BJ (cell line): ENCODE measurements around the gene ST3GAL2. TPM values are rescaled to one million over a fixed set of nuclear protein-coding genes. Genes with fewer than 3 reads are reported as not detected.
A peak's percentile ranks its signal among the peaks of the same experiment; 100 is the strongest.

Experiments used
- CTCF ChIA-PET: fragments of 350-600 bp; formaldehyde crosslinking; extraction: SDS; loops from one replicate; lab custom pipeline; 2021; ENCODE audit warnings: antibody characterized with exemption, inconsistent platforms; lab: Yijun Ruan, JAX
- POLR2A ChIA-PET: fragments of 300-600 bp; sonication (Branson Sonifier 250); formaldehyde crosslinking; extraction: SDS; loops from one replicate; lab custom pipeline; 2021; ENCODE audit warnings: antibody characterized with exemption; lab: Charles Lee
- DNase-seq: peaks from one replicate; pipeline ENCODE4 v3.0.0-alpha.2; 2011; ENCODE audit warnings: low read depth
- H3K27me3 ChIP-seq: 2 replicates; pipeline ENCODE4 v1.6.0; 2011; ENCODE audit warnings: low read length; ENCODE audit not compliant: control insufficient read depth, insufficient read depth
- H3K36me3 ChIP-seq: 2 replicates; pipeline ENCODE4 v1.5.1; 2011; ENCODE audit warnings: low read length; ENCODE audit not compliant: control insufficient read depth, insufficient read depth
- H3K4me3 ChIP-seq: 2 replicates; pipeline ENCODE4 v1.5.1; 2011; ENCODE audit warnings: low read depth, mild to moderate bottlenecking, control low read depth, low read length
- polyA plus RNA-seq: library from polyadenylated mRNA; depleted of rRNA; stranded (reverse); fragments of >200 nt; gene quantifications from 2 replicates; pipeline ENCODE4 v1.2.3, GENCODE V29; 2011
- TF ChIP-seq, protein P1 (sequence below): IDR thresholded peaks from 2 replicates; pipeline ENCODE4 v1.5.1; 2011; ENCODE audit warnings: low read depth, mild to moderate bottlenecking, control low read depth, inconsistent platforms, low read length, moderate library complexity; ENCODE audit not compliant: insufficient read depth

The ST3GAL2 gene
- polyA plus RNA-seq, 1 experiment, result 24.7 TPM

GRCh38 chr16:70359552-70359951 lies 79.3 kb downstream of the ST3GAL2 start:
- ChIA-PET POLR2A (no interaction called here), CTCF (interaction anchor here (0.9 to 1.4 kb wide), 5 partner anchors 10 to 295 kb away, joined by 3 to 5 read pairs (median 4); no protein-coding TSS in a partner anchor)
- Histone ChIP-seq H3K4me3 (no peak overlapping the region), H3K27me3 (no peaks in the 10 kb centered on the region), H3K36me3 (peaks cover 25% of the 10 kb centered on the region)
- TF ChIP-seq, protein P1, sequence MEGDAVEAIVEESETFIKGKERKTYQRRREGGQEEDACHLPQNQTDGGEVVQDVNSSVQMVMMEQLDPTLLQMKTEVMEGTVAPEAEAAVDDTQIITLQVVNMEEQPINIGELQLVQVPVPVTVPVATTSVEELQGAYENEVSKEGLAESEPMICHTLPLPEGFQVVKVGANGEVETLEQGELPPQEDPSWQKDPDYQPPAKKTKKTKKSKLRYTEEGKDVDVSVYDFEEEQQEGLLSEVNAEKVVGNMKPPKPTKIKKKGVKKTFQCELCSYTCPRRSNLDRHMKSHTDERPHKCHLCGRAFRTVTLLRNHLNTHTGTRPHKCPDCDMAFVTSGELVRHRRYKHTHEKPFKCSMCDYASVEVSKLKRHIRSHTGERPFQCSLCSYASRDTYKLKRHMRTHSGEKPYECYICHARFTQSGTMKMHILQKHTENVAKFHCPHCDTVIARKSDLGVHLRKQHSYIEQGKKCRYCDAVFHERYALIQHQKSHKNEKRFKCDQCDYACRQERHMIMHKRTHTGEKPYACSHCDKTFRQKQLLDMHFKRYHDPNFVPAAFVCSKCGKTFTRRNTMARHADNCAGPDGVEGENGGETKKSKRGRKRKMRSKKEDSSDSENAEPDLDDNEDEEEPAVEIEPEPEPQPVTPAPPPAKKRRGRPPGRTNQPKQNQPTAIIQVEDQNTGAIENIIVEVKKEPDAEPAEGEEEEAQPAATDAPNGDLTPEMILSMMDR, result no peak
- no peak for DNase-seq

DNA sequence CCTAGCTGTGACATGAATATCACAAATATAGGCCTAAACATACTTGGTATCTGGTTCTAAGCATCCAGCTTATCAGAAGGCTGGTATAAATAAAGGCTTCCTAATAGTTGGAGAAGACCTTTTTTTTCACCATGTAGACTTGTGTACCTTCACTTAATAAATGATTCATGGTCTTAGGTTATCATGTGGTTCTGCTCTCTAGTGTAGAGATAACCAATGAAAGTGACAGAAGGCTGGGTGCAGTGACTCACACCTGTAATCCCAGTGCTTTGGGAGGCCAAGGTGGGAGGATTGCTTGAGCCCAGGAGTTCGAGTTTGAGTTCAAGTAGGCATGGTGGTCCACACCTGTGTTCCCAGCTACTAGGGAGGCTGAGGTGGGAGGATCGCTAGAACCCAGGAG lies 89.1 kb downstream of the ST3GAL2 start:
- DNase-seq, result no peak
- Histone ChIP-seq H3K36me3 (peaks cover 5% of the 10 kb centered on the region), H3K27me3 (no peaks in the 10 kb centered on the region), H3K4me3 (no peak overlapping the region)
- ChIA-PET CTCF (interaction anchor here (0.6 kb wide), 1 partner anchor 20 kb away, joined by 3 read pairs; no protein-coding TSS in a partner anchor), POLR2A (no interaction called here)
- TF ChIP-seq, protein P1, result no peak

- peaks cover 3% of the 10 kb centered on the region for H3K36me3 ChIP-seq
- DNase-seq, result no peak
- CTCF ChIA-PET, result no interaction called here
These were observed 89.9 kb downstream of the ST3GAL2 start for GRCh38 chr16:70348991-70349390.

DNA sequence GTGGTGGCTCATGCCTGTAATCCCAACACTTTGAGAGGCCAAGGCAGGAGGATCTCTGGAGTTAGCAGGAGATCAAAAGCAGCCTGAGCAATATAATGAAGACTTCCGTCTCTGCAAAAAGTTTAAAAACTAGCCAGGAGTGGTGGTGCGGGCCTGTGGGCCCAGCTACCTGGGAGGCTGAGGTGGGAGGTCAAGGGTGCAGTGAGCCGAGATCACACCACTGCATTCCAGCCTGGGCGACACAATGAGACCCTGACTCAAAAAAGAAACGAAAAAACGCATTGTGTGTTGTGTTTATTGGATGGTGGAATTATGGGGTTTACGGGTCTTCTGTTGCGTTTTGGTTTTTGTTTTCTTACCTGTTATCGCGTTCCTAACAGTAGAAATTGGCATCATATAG lies 93.1 kb downstream of the ST3GAL2 start:
- Histone ChIP-seq H3K27me3 (no peaks in the 10 kb centered on the region), H3K4me3 (peak overlapping the region; percentile 96), H3K36me3 (no peaks in the 10 kb centered on the region; the same call in 1 of the 2 replicates)
- CTCF ChIA-PET, result interaction anchor here (1.1 kb wide), 1 partner anchor 15 kb away, joined by 6 read pairs; no protein-coding TSS in a partner anchor
- TF ChIP-seq, protein P1, result no peak
- no peak for DNase-seq
- POLR2A ChIA-PET, result interaction anchor here (0.5 to 0.6 kb wide), 2 partner anchors 108 to 133 kb away, joined by 3 read pairs; partner anchors contain the start of gene FCSK

More at GRCh38 chr16:70348991-70349390, 89.9 kb downstream of the ST3GAL2 start:
- Histone ChIP-seq H3K4me3 (no peak overlapping the region), H3K27me3 (no peaks in the 10 kb centered on the region)
- TF ChIP-seq, protein P1, result no peak
- POLR2A ChIA-PET, result interaction anchor here (0.6 kb wide), 1 partner anchor 105 kb away, joined by 19 read pairs; no protein-coding TSS in a partner anchor

DNA sequence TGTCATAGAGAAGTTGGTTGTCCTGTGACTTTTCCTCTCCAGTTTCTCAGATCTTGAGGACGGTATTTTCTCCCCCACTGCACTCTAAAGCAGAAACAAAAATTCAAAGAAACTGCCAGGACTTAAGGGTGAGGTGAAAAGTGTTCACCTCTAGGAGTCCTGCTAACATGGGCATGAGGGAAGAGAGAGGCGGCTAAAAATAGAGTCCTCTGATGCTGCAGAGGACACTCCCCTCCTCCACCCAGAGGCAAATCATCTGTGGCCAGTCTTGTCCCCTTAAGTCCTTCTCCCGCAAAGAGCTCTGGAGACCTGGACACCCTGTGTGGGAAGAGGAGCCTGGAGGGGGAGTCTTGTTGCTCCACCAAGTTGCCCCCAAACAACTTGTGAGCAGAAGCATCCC lies 96.9 kb downstream of the ST3GAL2 start:
- Histone ChIP-seq H3K4me3 (no peak overlapping the region), H3K36me3 (no peaks in the 10 kb centered on the region), H3K27me3 (no peaks in the 10 kb centered on the region)
- DNase-seq, result no peak
- CTCF ChIA-PET, result no interaction called here
- TF ChIP-seq, protein P1, result no peak
- POLR2A ChIA-PET, result no interaction called here
